GM19043 (cell line): ENCODE data around the gene SSC4D.
"Not testable (repeated sequence)": the region's sequence is repeated elsewhere in the genome, so short reads cannot be mapped to it uniquely, and the experiment has no call there.

ENCODE experiments used
- ATAC-seq: cut with Tn5 transposase; IDR thresholded peaks from one replicate; pipeline ENCODE4 v1.9.1; 2021; ENCODE audit warnings: low read depth; ENCODE audit not compliant: unreplicated experiment

Gene SSC4D

DNA sequence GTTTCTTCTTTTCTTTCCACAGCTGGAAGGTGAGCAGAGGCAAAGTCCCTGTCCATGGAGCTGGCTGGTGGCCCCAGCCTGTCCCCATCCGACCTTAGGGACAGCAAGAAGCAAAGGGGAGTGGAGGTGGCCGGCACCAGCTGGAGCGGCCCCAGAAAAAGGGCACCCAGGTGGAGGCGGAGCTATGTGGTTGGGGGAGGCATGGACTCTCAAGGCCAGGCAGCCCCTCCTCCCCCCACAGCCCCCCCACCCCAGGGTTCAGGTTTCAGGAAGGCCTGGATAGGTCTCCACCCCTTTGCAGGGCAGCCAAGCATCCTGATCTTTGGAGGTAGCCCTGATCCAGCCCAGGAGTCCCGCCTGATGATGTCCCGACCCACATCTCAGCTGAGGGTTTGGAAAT is at the start of gene SSC4D:
Gene SSC4D, minus strand, starts transcription at position 161 of the 400 bp plus-strand sequence. CDS start 5,258 bp downstream, outside the sequence.
- no peak for ATAC-seq

DNA sequence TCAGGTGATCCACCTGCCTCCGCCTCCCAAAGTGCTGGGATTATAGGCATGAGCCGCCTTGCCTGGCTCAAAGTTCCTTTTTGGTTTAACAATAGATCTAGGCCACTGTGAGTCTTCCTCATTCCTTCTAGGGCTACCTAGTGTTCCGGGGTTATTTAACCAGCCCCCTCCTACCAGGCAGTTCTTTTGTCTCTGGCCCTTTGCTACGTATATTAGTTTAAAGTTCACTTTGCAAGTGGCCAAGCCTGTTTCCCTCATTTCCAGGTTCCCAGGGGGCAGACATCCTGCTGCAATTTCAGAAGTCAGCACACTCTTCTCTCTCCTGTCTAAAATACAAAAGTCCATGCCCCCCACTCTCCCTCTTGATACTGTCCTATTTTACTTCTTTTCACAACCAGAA is 49.0 kb upstream of the SSC4D start:
- ATAC-seq: not testable (repeated sequence)

DNA sequence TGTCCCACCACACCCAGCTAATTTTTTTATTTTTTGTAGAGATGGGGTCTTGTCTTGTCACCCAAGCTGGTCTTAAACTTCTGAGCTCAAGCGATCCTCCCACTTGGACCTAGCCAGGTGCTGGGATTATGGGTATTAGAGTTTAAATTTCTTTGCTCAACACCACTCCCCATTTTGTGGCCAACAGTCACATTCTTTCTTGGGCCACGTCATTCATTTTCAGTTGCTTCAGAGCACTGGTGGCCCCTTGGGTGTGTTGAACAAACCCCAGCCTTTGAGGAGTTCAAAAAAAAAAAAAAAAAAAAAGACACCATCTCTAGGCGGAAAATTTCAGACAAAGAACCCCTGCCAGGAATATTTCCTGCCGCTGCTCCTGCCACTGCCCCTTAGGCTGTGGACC is 47.5 kb upstream of the SSC4D start:
- ATAC-seq: not testable (repeated sequence)

- ATAC-seq: peak; percentile 81
Observed at GRCh38 chr7:76445577-76446008, 36.1 kb upstream of the SSC4D start.

DNA sequence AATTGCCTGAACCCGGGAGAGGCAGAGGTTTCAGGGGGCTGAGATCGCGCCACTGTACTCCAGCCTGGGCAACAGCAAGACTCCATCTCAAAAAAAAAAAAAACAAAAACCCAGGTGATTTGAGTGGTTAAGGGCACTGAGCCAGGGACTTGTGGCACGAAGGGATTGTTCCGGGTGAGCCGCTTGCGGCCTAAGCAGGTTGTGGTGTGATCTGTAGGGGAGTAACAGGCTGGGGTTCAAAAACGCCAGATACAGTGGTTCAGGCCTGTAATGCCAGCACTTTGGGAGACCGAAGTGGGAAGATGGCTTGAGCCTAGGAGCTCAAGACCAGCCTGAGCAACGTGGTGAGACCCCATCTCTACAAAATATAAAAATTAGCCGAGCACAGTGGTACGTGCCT is 34.3 kb upstream of the SSC4D start:
- ATAC-seq: not testable (repeated sequence)

DNA sequence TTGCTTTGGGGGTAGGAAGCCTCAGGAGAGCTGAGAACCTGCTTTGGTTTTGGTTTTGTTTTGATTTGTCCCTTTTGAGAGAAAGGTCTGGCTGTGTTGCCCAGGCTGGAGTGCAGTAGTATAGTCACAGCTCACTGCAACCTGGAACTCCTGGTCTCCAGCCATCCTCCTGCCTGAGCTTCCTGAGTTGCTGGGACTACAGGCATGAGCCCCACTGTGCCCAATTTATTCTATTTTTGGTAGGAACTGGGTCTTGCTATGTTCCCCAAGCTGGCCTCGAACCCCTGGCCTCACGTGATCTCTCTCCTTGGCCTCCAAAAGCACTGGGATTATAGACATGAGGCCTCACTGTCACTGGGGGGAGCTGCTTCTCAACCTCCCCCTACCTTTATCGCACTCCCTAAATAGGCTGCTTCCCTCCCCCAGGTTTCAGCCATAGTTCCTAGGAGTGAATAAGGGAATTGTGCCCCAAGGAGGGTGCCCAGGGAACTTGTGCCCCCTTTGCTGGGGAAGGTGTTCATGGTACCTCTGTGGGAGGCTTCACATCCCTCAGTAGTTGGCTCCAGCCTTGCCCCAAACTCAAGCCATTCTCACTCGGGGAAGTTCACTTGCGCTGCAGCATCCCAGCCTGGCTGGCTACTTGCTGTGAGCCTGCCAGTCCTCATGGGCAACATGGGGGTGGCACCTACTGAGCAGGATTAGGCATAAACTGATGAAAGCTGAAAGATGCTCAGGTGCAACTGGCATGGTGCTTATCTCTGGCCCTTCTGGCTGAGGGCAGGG is 33.4 kb upstream of the SSC4D start:
- not testable (repeated sequence) for ATAC-seq

DNA sequence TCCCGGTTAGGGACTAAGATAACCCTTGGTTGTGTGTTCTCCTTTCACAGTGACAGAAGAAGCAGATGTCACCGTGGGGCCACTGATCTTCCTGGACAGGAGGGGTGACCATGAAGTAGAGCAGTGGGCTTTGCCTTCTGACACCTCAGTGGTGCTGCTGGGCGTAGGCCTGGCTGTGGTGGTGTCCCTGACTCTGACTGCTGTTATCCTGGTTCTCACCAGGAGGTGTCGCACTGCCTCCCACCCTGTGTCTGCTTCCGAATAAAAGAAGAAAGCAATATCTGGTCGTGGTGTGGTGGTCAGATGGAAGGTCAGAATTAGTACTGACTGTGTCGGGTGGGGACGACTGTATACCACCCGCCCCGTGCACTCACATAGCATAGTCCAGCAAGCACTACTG is 32.3 kb upstream of the SSC4D start:
- ATAC-seq: peak; percentile 45

- not testable (repeated sequence) for ATAC-seq
Observed at GRCh38 chr7:76440404-76440803, 30.9 kb upstream of the SSC4D start.

GRCh38 chr7:76439120-76439888 is 29.8 kb upstream of the SSC4D start:
- ATAC-seq: not testable (repeated sequence)

GRCh38 chr7:76437873-76438272 is 28.4 kb upstream of the SSC4D start:
- ATAC-seq: peak; percentile 75

- ATAC-seq: no peak
Observed at GRCh38 chr7:76430836-76431235, 21.3 kb upstream of the SSC4D start.

- ATAC-seq: no peak
Observed at GRCh38 chr7:76430211-76430610, 20.7 kb upstream of the SSC4D start.

DNA sequence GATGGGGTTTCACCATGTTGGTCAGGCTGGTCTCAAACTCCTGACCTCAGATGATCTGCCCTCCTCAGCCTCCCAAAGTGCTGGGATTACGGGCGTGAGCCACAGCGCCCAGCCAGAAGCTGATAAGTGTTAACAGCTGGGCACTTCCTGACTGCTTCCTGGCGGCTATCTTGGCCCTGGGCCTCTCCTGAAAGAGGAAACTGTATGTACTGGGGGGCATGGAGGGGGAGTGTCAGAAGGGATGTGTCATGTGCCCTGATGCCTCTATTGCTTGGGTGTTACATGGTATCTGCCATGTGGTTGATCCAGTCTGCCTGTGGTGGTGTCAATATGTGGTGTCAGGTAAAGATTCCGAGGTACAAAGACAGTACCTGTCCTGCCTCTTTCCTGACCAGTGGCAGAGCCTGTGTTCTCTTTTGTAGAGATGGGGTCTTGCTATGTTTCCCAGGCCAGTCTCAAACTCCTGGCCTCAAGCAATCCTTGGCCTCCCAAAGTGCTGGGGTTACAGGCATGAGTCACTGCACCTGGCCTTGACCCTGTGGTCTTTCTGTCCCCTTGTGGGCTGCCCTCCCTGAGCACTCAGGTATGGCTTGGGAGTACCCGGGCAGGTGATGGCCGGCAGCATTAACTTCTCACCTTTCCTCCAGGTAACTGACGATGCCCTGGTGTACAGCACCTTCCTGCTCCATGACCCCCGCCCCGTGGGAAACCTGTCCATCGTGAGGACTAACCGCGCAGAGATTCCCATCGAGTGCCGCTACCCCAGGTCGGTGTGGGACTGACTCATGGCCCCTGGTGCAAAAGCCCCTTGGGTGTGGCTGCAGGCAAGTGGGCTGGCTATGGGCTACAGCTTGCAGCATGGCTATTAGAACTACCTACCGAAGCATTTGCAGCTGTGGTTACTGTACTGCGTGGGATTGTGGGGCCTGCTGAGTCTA is 19.6 kb upstream of the SSC4D start:
- ATAC-seq: no peak

DNA sequence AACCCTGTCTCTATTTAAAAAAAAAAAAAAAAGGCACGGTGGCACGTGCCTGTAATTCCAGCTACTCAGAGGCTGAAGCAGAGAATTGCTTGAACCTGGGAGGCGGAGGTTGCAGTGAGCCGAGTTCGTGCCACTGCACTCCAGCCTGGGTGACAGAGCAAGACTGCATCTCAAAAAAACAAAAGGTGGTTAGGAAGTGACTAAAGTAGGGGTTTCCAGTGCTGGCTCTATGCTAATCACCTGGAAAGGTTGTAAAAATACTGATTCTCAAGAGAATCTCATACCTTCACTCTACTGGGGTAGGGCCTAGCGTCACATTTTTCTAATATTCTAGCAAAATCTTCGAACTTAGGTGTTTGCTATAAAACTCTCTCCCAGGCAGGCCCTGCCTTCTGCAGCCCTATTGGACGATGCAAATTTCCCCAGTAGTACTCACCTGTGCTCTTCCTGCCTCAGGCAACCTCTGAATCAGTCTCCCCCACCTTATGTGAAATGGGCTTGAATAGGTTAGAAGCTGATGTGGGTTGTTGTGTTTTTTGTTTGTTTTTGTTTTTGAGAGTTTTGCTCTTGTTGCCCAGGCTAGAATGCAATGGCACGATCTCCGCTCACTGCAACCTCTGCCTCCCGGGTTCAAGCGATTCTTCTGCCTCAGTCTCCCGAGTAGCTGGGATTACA is 18.8 kb upstream of the SSC4D start:
- no peak for ATAC-seq

DNA sequence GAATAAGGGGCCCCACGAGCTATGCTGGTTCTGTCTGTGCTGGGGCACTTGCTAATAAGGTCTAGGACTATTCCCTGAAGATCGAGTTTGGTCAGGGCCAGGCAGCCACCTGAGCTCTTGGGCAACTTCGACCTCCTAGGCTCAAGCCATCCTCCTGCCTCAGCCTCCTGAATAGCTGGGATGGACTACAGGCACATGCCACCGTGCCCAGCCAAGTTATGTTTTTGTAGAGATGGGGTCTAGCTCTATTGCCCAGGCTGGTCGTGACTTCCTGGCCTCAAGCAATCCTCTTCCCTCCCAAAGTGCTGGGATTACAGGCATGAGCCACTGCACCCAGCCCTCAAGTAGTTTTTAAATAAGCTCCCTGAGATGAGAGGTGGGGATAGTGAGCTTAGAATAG is 18.1 kb upstream of the SSC4D start:
- ATAC-seq: no peak

DNA sequence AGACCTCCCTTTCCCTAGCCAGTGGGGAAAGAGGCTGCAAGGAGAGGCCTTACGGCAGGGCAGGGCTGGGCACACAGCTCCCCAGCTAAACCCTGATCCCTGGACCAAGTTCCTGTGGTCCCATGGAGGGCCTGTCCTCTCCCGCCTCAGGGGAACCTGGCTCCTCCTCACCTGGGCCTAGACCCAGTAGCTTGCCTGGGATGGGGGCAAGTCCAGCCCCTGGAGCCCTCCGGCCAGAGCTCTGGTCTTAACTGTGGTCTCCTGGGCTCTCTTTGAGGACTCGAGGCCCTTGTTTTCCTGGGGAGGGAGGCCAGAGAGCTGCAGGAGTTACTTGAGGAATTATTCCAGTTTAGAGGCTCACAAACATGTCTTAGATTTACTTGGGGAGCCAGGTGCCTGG is 16.7 kb upstream of the SSC4D start:
- ATAC-seq: no peak

DNA sequence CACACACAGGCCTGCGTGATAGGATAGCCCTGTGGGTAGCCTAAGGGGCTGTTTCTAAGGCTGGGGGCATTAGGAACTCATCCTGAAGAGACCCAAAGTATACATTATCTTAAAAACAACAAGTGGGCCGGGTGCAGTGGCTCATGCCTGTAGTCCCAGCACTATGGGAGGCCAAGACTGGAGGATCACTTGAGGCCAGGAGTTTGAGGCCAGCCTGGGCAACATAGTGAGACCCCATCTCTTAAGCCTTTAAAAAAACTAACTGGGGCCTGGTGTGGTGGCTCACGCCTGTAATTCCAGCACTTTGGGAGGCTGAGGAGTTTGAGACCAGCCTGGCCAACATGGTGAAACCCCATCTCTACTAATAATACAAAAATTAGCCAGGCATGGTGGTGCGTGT is 16.1 kb upstream of the SSC4D start:
- ATAC-seq: not testable (repeated sequence)

DNA sequence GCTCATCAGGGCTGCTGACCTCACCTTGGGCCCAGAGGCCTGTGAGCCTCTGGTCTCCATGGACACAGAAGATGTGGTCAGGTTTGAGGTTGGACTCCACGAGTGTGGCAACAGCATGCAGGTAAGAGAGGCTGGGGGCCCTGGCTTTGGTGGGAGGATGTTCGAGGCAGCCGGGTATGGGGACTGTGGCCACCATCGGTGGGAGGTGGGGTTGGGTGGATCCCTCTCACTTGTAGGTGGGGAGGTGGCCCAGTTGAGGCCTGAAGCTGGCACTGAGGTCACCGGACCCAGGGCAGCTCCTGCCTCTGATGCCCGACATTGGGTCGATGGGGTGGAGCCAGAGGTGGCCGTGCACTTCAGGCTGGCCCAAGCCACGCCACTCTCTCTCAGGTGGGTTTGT is 15.7 kb upstream of the SSC4D start:
- ATAC-seq: no peak

DNA sequence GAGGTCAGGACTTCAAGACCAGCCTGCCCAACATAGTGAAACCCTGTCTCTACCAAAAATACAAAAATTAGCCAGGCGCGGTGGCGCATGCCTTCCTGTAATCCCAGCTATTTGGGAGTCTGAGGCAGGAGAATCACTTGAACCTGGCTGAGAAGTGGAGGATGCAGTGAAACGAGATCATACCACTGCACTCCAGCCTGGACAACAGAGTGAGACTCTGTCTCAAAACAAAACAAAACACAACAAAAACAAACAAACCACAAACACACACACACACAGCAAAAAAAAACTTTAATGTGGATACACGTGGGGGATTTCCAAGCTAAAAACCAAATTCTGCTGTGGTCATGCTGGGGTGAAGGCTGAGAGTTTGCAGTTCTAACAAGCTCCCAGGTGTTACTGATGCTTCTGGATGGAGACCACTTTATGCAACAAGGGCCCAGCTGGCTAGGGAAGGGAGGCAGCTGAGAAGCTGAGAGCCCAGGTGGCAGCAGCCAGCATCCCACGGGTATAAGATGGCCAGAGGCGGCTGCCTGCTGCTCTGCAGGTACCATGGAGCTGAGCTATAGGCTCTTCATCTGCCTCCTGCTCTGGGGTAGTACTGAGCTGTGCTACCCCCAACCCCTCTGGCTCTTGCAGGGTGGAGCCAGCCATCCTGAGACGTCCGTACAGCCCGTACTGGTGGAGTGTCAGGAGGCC is 15.1 kb upstream of the SSC4D start, which contains the start of gene ZP3:
Gene ZP3, plus strand, starts transcription at position 538 of the 699 bp plus-strand sequence. Its CDS starts 15 bp downstream, at position 553.
- no peak for ATAC-seq
